MM.1S (cell line): ENCODE measurements around the gene C18orf63.
A peak's percentile ranks its signal among the peaks of the same experiment; 100 is the strongest.

ENCODE experiments used
- DNase-seq: peaks from one replicate; pipeline ENCODE4 v3.0.0-alpha.2; 2015
- H2AFZ ChIP-seq: fragments of 300-600 bp; sonication (generic); 2 replicates; pipeline ENCODE4 v1.6.0; 2016; ENCODE audit warnings: antibody characterized with exemption, low read length
- H3F3A ChIP-seq: fragments of 300-600 bp; sonication (generic); 2 replicates; pipeline ENCODE4 v1.6.1; 2016; ENCODE audit warnings: mild to moderate bottlenecking, antibody characterized with exemption, low read length, moderate library complexity, mixed read lengths; ENCODE audit not compliant: insufficient read depth
- H3K27ac ChIP-seq: fragments of 300-600 bp; sonication (generic); 2 replicates; pipeline ENCODE4 v1.5.1; 2016; ENCODE audit warnings: mild to moderate bottlenecking, low read length
- H3K27me3 ChIP-seq: fragments of 300-600 bp; sonication (generic); replicated peaks from 2 replicates; pipeline ENCODE4 v1.6.0; 2016; ENCODE audit warnings: low read length; ENCODE audit not compliant: insufficient read depth
- H3K36me3 ChIP-seq: fragments of 300-600 bp; sonication (generic); replicated peaks from 2 replicates; pipeline ENCODE4 v1.6.1; 2016; ENCODE audit warnings: mild to moderate bottlenecking, low read length, mixed read lengths; ENCODE audit not compliant: insufficient read depth
- H3K4me1 ChIP-seq: fragments of 300-600 bp; sonication (generic); 2 replicates; pipeline ENCODE4 v1.6.1; 2016; ENCODE audit warnings: low read length, mixed read lengths
- H3K4me2 ChIP-seq: fragments of 300-600 bp; sonication (generic); 2 replicates; pipeline ENCODE4 v1.6.0; 2016; ENCODE audit warnings: low read depth, low read length
- H3K4me3 ChIP-seq: fragments of 300-600 bp; sonication (generic); 2 replicates; pipeline ENCODE4 v1.5.1; 2016; ENCODE audit warnings: low read length, mixed read lengths
- H3K79me2 ChIP-seq: fragments of 300-600 bp; sonication (generic); 2 replicates; pipeline ENCODE4 v1.6.1; 2016; ENCODE audit warnings: mixed run types, low read length, mixed read lengths
- H3K9ac ChIP-seq: fragments of 300-600 bp; sonication (generic); 2 replicates; pipeline ENCODE4 v1.6.1; 2016; ENCODE audit warnings: low read length, mixed read lengths
- H3K9me2 ChIP-seq: fragments of 300-600 bp; sonication (generic); replicated peaks from 2 replicates; pipeline ENCODE4 v1.6.1; 2016; ENCODE audit warnings: mild to moderate bottlenecking, low read length, mixed read lengths; ENCODE audit not compliant: insufficient read depth
- H3K9me3 ChIP-seq: fragments of 300-600 bp; sonication (generic); replicated peaks from 2 replicates; pipeline ENCODE4 v1.6.1; 2016; ENCODE audit warnings: mild to moderate bottlenecking, low read length, mixed read lengths; ENCODE audit not compliant: insufficient read depth
- H4K20me1 ChIP-seq: fragments of 300-600 bp; sonication (generic); 2 replicates; pipeline ENCODE4 v1.6.1; 2016; ENCODE audit warnings: mild to moderate bottlenecking, low read length, moderate library complexity, mixed read lengths; ENCODE audit not compliant: insufficient read depth
- EZH2 ChIP-seq: fragments of 300-600 bp; sonication (generic); optimal IDR thresholded peaks from 2 replicates; pipeline ENCODE3; 2017; ENCODE audit warnings: low read depth, mild to moderate bottlenecking, antibody characterized with exemption, low read length, mixed read lengths
- EZH2phosphoT487 ChIP-seq: fragments of 300-600 bp; sonication (generic); IDR thresholded peaks from 2 replicates; pipeline ENCODE4 v1.6.1; 2018; ENCODE audit warnings: antibody characterized with exemption, low read length
- TF ChIP-seq, protein P1 (sequence below): fragments of 300-600 bp; sonication (generic); IDR thresholded peaks from 2 replicates; pipeline ENCODE4 v1.5.1; 2016; ENCODE audit warnings: antibody characterized with exemption, low read length, mixed read lengths

The C18orf63 gene

DNA sequence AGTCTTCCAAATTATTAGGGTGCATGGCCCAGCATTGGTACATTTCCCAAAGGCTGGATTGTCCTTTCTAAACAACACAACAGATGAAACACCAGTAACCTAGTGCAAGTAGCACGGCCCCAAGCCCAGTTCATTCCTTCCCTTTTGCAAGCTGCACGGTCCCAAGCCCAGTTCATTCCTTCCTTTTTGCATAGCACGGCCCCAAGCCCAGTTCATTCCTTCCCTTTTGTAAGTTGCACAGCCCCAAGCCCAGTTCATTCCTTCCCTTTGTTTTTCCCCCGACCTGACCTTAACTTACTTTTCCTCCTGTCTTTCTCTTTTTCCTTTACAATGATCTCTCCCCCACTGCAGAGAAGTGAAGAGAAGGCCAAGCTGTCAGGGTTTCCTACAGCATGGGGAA lies 60.9 kb downstream of the C18orf63 start:
- H3K4me2 ChIP-seq, result no peak overlapping the region
- H2AFZ ChIP-seq, result no peak overlapping the region
- H3K9me3 ChIP-seq, result no peaks in the 10 kb centered on the region
- H3K4me3 ChIP-seq, result no peak overlapping the region
- H3K27me3 ChIP-seq, result no peaks in the 10 kb centered on the region
- no peaks in the 10 kb centered on the region for H3F3A ChIP-seq
- H3K27ac ChIP-seq, result no peak overlapping the region
- H3K4me1 ChIP-seq, result no peaks in the 10 kb centered on the region
- TF ChIP-seq EZH2phosphoT487 (no peak), EZH2 (no peak)
- TF ChIP-seq, protein P1, sequence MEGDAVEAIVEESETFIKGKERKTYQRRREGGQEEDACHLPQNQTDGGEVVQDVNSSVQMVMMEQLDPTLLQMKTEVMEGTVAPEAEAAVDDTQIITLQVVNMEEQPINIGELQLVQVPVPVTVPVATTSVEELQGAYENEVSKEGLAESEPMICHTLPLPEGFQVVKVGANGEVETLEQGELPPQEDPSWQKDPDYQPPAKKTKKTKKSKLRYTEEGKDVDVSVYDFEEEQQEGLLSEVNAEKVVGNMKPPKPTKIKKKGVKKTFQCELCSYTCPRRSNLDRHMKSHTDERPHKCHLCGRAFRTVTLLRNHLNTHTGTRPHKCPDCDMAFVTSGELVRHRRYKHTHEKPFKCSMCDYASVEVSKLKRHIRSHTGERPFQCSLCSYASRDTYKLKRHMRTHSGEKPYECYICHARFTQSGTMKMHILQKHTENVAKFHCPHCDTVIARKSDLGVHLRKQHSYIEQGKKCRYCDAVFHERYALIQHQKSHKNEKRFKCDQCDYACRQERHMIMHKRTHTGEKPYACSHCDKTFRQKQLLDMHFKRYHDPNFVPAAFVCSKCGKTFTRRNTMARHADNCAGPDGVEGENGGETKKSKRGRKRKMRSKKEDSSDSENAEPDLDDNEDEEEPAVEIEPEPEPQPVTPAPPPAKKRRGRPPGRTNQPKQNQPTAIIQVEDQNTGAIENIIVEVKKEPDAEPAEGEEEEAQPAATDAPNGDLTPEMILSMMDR, result no peak
- no peaks in the 10 kb centered on the region for H3K9me2 ChIP-seq
- DNase-seq, result no peak
- H3K9ac ChIP-seq, result no peak overlapping the region
- H3K36me3 ChIP-seq, result no peaks in the 10 kb centered on the region
- no peaks in the 10 kb centered on the region for H4K20me1 ChIP-seq
- no peaks in the 10 kb centered on the region for H3K79me2 ChIP-seq

DNA sequence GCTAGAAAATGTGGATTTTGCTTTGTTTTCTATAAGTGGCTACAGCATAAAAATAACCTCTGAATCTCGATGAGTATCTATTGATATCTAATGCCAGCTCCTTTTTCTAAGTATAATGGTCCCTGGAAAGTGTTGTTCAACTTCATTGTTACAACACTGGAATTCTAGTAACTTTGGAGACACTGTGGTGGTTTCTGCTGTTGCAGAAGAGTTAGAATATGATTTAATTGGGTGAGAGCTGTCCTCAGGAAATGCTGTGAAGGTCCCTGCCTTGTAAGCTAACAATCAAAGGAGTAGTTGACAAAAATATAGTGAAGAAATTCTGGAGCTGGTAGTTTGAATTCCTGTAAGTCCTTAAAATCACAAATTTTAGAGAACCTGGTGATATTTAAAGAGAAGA lies 62.1 kb downstream of the C18orf63 start:
- H3K36me3 ChIP-seq, result no peaks in the 10 kb centered on the region
- H3K4me2 ChIP-seq, result no peak overlapping the region
- no peaks in the 10 kb centered on the region for H3F3A ChIP-seq
- H3K9ac ChIP-seq, result no peak overlapping the region
- no peak for DNase-seq
- no peaks in the 10 kb centered on the region for H3K4me1 ChIP-seq
- TF ChIP-seq, protein P1, result no peak
- TF ChIP-seq EZH2phosphoT487 (no peak), EZH2 (no peak)
- H3K9me2 ChIP-seq, result no peaks in the 10 kb centered on the region
- H3K9me3 ChIP-seq, result no peaks in the 10 kb centered on the region
- no peak overlapping the region for H3K4me3 ChIP-seq
- no peaks in the 10 kb centered on the region for H3K79me2 ChIP-seq
- H4K20me1 ChIP-seq, result no peaks in the 10 kb centered on the region
- H3K27me3 ChIP-seq, result no peaks in the 10 kb centered on the region
- no peak overlapping the region for H2AFZ ChIP-seq
- H3K27ac ChIP-seq, result no peak overlapping the region

DNA sequence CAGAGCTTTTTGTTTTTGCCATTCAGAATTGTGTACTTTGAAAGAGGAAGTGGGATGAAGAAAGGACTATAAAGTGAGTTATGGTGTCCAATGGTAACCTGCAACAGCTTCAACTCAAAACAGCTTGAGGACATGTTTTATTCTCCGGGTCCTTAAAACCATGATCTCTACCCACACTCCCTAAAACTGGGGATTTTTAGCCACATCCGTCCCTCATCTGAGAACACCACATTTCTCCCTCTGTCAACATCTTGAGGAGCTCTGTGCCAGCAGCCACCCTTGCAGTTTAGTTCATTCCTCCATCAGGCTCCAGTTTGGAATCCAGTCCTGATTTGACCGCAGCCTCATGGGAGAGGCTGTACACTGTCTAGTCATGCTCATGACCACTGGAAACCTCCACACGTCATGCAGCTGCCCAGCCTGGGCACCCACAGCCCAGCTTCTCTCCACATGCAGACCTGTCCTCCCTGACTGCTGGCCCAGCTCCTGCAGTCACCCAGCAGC lies 62.6 kb downstream of the C18orf63 start:
- H3K27me3 ChIP-seq, result no peaks in the 10 kb centered on the region
- H3F3A ChIP-seq, result no peaks in the 10 kb centered on the region
- no peaks in the 10 kb centered on the region for H4K20me1 ChIP-seq
- H3K4me1 ChIP-seq, result no peaks in the 10 kb centered on the region
- no peaks in the 10 kb centered on the region for H3K9me2 ChIP-seq
- H3K27ac ChIP-seq, result no peak overlapping the region
- H3K36me3 ChIP-seq, result no peaks in the 10 kb centered on the region
- TF ChIP-seq EZH2phosphoT487, result no peak
- H3K4me3 ChIP-seq, result no peak overlapping the region
- DNase-seq, result peak; percentile 17
- no peak overlapping the region for H3K4me2 ChIP-seq
- no peak overlapping the region for H2AFZ ChIP-seq
- H3K79me2 ChIP-seq, result no peaks in the 10 kb centered on the region
- H3K9ac ChIP-seq, result no peak overlapping the region
- H3K9me3 ChIP-seq, result no peaks in the 10 kb centered on the region

DNA sequence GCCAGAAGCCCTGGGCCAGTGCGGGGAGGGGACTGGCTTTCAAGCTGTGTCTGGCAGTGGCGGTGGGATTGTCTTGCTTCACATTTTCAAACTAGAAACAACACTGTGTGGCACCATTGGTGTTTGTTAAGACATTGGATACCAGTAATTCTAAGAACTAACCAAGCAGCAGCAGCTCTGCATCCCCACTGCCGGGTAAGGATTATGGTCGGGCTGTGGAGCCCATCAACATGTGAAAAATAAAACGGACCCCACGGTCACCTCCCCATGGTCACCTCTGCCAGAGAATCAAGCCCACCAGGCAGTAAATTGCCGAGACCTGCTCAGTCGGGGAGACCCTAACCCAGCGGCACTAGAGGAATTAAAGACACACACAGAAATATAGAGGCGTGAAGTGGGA lies 65.3 kb downstream of the C18orf63 start:
- Histone ChIP-seq H3K27ac (no peak overlapping the region), H3K36me3 (no peaks in the 10 kb centered on the region), H3K9me2 (no peaks in the 10 kb centered on the region), H2AFZ (no peak overlapping the region), H3K4me3 (no peak overlapping the region), H3K79me2 (no peaks in the 10 kb centered on the region), H3K4me2 (no peak overlapping the region), H4K20me1 (no peaks in the 10 kb centered on the region), H3K27me3 (no peaks in the 10 kb centered on the region), H3K9me3 (no peaks in the 10 kb centered on the region), H3K4me1 (no peaks in the 10 kb centered on the region), H3F3A (no peaks in the 10 kb centered on the region), H3K9ac (no peak overlapping the region)
- DNase-seq, result no peak
- TF ChIP-seq EZH2phosphoT487 (no peak), EZH2 (no peak)
- TF ChIP-seq, protein P1, result no peak
